Epithelial cell of proximal tubule (primary cell): Measurements from ENCODE around the gene ITPKB. TPM values are rescaled to one million over a fixed set of nuclear protein-coding genes. Genes with fewer than 3 reads are reported as not detected.
"Not testable (repeated sequence)": the region's sequence is repeated elsewhere in the genome, so short reads cannot be mapped to it uniquely, and the experiment has no call there.

Experiments used
- DNase-seq: peaks from one replicate; pipeline ENCODE4 v3.0.0-alpha.2; 2011; ENCODE audit warnings: low read depth
- H3K4me3 ChIP-seq: 2 replicates; pipeline ENCODE4 v1.5.1; 2011; ENCODE audit warnings: low read depth, mild to moderate bottlenecking, low read length
- CTCF ChIP-seq: conservative IDR thresholded peaks from 2 replicates; pipeline ENCODE4 v1.5.1; 2012; ENCODE audit warnings: low read depth, mild to moderate bottlenecking, low read length
- total RNA-seq: library from RNA; depleted of rRNA; stranded (reverse); fragments of >200 nt; gene quantifications from 2 replicates; pipeline ENCODE4 v1.2.3, GENCODE V29; 2015

The ITPKB gene
- total RNA-seq, 1 donor from 2014 or later, result 5.1 TPM

- H3K4me3 ChIP-seq, result no peak overlapping the region
- DNase-seq, result no peak
- TF ChIP-seq CTCF, result no peak
These were observed 136.7 kb downstream of the ITPKB start for GRCh38 chr1:226602186-226603021.

GRCh38 chr1:226601456-226601855 is 137.6 kb downstream of the ITPKB start:
- no peak overlapping the region for H3K4me3 ChIP-seq
- no peak for DNase-seq
- no peak for TF ChIP-seq CTCF

GRCh38 chr1:226600254-226600653 is 138.8 kb downstream of the ITPKB start:
- DNase-seq, result no peak

GRCh38 chr1:226599636-226600238 is 139.3 kb downstream of the ITPKB start:
- no peak for TF ChIP-seq CTCF
- H3K4me3 ChIP-seq, result no peak overlapping the region
- DNase-seq, result no peak

More at GRCh38 chr1:226600254-226600653, 138.8 kb downstream of the ITPKB start:
- TF ChIP-seq CTCF, result no peak
- no peak overlapping the region for H3K4me3 ChIP-seq

GRCh38 chr1:226598955-226599354 is 140.1 kb downstream of the ITPKB start:
- not testable (repeated sequence) for DNase-seq, H3K4me3 ChIP-seq

GRCh38 chr1:226598455-226598849 is 140.6 kb downstream of the ITPKB start:
- DNase-seq, result no peak
- TF ChIP-seq CTCF, result no peak
- no peak overlapping the region for H3K4me3 ChIP-seq

GRCh38 chr1:226597616-226598454 is 141.2 kb downstream of the ITPKB start:
- TF ChIP-seq CTCF, result no peak

More at GRCh38 chr1:226597616-226598454, 141.2 kb downstream of the ITPKB start:
- no peak overlapping the region for H3K4me3 ChIP-seq
- DNase-seq, result no peak
